GM23248 (cell line): ENCODE data around the gene TARS3.
"Not testable (repeated sequence)": the region's sequence is repeated elsewhere in the genome, so short reads cannot be mapped to it uniquely, and the experiment has no call there.

ENCODE experiments used
- EZH2 ChIP-seq: fragments of 200-600 bp; sonication (generic); IDR thresholded peaks from 2 replicates; pipeline ENCODE4 v1.6.1; 2018; ENCODE audit warnings: antibody characterized with exemption, mild to moderate bottlenecking; ENCODE audit not compliant: insufficient read depth, poor library complexity, severe bottlenecking
- EZH2phosphoT487 ChIP-seq: fragments of 200-600 bp; sonication (generic); IDR thresholded peaks from 2 replicates; pipeline ENCODE4 v1.6.1; 2018; ENCODE audit warnings: antibody characterized with exemption, moderate library complexity, mild to moderate bottlenecking, low read depth; ENCODE audit not compliant: insufficient read depth

- TF ChIP-seq EZH2, EZH2phosphoT487: not testable (repeated sequence)
Measured at GRCh38 chr15:101765340-101765671, 41.0 kb upstream of the TARS3 start.
